ENCODE data around the gene RUNX3.

Gene RUNX3

GRCh38 chr1:24948079-24948827 is 18.2 kb upstream of the RUNX3 start:
- no peak for DNase-seq (ENCODE audit: low read depth)
- TF ChIP-seq, protein P1, sequence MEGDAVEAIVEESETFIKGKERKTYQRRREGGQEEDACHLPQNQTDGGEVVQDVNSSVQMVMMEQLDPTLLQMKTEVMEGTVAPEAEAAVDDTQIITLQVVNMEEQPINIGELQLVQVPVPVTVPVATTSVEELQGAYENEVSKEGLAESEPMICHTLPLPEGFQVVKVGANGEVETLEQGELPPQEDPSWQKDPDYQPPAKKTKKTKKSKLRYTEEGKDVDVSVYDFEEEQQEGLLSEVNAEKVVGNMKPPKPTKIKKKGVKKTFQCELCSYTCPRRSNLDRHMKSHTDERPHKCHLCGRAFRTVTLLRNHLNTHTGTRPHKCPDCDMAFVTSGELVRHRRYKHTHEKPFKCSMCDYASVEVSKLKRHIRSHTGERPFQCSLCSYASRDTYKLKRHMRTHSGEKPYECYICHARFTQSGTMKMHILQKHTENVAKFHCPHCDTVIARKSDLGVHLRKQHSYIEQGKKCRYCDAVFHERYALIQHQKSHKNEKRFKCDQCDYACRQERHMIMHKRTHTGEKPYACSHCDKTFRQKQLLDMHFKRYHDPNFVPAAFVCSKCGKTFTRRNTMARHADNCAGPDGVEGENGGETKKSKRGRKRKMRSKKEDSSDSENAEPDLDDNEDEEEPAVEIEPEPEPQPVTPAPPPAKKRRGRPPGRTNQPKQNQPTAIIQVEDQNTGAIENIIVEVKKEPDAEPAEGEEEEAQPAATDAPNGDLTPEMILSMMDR (IDR thresholded peaks at IDR 0.05; ENCODE audit: low read depth, low read length, missing control alignments), result peak; percentile 4
- H3K4me3 ChIP-seq (ENCODE audit: low read depth, low read length), result no peak overlapping the region
- in situ Hi-C loops (cut with HindIII; ENCODE audit: low sequenced_read_pairs), result loop anchor here (25.0 kb wide), 1 partner anchor 264 kb away; no protein-coding TSS in a partner anchor

DNA sequence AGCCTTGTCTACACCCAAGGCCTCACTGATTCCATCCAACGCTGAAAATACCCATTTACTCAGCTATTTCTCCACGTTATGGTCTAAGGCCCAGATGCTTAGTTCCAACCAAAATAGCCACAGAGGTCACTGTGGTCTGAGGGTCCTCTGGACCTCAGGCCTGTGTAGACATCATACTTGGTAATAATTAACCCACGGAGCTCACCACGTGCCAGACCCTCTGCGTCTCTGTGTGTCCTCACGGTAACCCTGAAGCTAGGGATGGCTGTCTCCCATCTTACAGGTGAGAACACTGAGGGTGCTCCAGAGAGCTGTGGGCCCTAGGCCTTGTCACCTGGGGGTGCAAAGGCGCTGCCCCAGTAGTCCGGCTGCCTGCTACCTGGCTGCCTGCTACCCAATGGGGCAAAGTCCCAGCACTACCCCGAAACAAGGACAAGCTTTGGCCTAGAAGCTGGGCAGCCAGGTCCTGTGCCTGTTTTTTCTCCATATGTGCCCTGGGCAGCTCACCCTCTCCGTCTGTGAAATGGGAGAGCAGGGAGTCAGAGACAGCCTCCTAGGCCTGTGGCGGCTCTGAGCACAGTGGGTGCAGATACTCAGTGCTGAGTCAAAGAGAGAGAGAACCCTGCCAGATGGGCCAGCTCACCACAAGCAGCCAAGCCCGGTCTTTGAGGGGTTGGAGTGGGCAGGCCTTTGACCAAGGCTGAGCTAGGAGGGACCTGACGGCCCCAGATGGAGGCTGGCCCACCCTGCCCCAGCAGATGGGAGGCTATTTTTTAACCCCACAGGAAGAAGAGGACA is 17.0 kb upstream of the RUNX3 start:
- TF ChIP-seq, protein P1 (IDR thresholded peaks at IDR 0.05; ENCODE audit: low read depth, low read length, missing control alignments), result no peak
- DNase-seq (ENCODE audit: low read depth), result no peak
- in situ Hi-C loops (cut with HindIII; ENCODE audit: low sequenced_read_pairs), result loop anchor here (25.0 kb wide), 1 partner anchor 265 kb away; no protein-coding TSS in a partner anchor
- no peak overlapping the region for H3K4me3 ChIP-seq (ENCODE audit: low read depth, low read length)

DNA sequence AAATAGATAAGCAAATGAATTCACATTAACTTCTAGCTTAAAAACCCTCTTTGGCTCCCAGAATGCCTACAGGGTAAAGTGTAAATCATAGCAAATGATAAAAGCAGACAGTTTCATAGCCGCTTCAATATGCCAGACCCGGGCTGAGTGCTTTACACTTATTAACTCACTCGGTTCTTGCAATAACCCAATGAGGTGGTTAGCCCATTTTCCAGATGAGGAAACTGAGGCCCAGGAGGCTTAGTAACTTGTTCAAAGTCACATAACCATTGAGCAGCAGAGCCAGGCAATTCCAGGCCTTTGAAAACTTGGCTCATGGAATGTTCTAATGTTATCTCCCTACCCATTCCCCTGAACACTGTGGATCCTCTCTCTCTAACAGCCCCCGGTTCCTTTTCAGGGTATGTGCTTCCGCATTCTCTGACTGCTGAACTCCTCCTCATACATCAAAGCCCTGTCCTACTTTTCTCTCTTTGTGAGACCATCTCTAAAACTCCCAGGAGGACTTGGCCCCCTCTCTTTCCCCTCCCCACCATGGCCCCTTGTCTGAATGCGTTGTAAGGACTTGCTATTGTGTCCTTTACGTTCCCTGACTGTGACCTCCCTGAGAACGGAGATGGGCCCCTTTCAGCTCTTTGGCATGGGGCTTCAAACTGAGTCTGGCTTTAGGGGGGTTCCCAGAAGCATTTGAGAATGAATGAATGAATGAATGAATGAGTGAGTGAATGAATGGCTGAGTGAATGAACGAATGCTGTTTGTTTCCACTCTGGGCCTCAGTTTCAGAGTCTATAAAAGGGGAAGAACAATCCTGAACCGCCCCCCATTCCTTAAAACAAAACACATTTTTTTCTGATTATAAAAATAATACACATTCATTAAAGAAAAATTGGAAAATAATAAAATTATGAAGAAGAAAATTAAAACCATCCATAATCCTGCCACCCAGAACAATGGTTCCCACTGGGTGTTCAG is 15.6 kb upstream of the RUNX3 start:
- in situ Hi-C loops (cut with HindIII; ENCODE audit: low sequenced_read_pairs), result loop anchor here (25.0 kb wide), 1 partner anchor 267 kb away; no protein-coding TSS in a partner anchor

DNA sequence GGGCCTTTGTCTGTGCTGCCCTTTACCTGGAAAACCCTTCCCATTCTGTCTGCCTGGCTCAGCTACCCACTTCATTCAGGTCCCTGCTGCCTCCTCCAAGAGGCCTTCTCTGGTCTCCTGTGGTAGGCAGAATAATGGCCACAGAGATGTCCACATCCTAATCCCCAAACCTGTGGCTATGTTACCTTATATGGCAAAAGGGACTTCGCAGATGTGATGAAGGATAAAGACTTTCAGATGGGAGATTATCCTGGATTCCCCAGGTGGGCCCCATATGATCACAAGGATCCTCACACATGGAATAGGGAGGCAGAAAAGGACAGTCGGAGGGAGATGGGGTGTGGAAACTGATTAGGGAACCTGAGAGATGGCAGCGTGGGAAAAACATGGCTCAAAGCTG is 14.2 kb upstream of the RUNX3 start:
- H3K4me3 ChIP-seq (ENCODE audit: low read depth, low read length), result no peak overlapping the region
- no peak for DNase-seq (ENCODE audit: low read depth)
- TF ChIP-seq, protein P1 (IDR thresholded peaks at IDR 0.05; ENCODE audit: low read depth, low read length, missing control alignments), result no peak
- in situ Hi-C loops (cut with HindIII; ENCODE audit: low sequenced_read_pairs), result loop anchor here (25.0 kb wide), 1 partner anchor 268 kb away; no protein-coding TSS in a partner anchor

More for the DNA sequence above, 15.6 kb upstream of the RUNX3 start:
- H3K4me3 ChIP-seq (ENCODE audit: low read depth, low read length), result no peak overlapping the region
- TF ChIP-seq, protein P1 (IDR thresholded peaks at IDR 0.05; ENCODE audit: low read depth, low read length, missing control alignments), result no peak
- DNase-seq (ENCODE audit: low read depth), result no peak

DNA sequence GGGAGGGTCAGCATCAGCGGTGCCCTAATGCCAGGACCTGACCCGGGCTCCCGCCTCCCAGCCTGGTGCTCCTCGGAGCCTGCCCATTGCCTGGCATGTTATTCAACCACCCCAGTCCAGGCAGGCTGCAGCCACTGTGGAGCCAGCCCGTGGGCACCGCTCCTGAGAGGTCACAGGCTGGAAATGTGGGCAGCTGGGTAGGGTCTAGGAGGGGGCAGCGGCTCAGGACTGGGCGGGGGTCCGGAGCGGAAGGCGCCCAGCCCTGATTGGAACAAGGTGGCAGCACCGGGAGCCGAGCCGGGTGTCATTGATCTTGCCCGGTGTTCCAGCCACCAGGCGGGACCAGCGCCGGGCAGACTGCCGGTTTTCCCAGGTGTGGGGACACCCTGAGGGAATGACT is 12.7 kb upstream of the RUNX3 start:
- H3K4me3 ChIP-seq (ENCODE audit: low read depth, low read length), result no peak overlapping the region
- DNase-seq (ENCODE audit: low read depth), result no peak
- TF ChIP-seq, protein P1 (IDR thresholded peaks at IDR 0.05; ENCODE audit: low read depth, low read length, missing control alignments), result no peak
- in situ Hi-C loops (cut with HindIII; ENCODE audit: low sequenced_read_pairs), result loop anchor here (25.0 kb wide), 1 partner anchor 270 kb away; no protein-coding TSS in a partner anchor

Data from astrocyte of the cerebellum (primary cell).